HG03342 (cell line): ENCODE data around the gene XPR1.
"Not testable (repeated sequence)": the region's sequence is repeated elsewhere in the genome, so short reads cannot be mapped to it uniquely, and the experiment has no call there.

Experiments
- ATAC-seq: cut with Tn5 transposase; IDR thresholded peaks from one replicate; pipeline ENCODE4 v1.9.1; 2021; ENCODE audit warnings: mild to moderate bottlenecking, moderate library complexity; ENCODE audit not compliant: unreplicated experiment

The XPR1 gene

GRCh38 chr1:180777072-180777689 lies 145.4 kb downstream of the XPR1 start:
- ATAC-seq = no peak

DNA sequence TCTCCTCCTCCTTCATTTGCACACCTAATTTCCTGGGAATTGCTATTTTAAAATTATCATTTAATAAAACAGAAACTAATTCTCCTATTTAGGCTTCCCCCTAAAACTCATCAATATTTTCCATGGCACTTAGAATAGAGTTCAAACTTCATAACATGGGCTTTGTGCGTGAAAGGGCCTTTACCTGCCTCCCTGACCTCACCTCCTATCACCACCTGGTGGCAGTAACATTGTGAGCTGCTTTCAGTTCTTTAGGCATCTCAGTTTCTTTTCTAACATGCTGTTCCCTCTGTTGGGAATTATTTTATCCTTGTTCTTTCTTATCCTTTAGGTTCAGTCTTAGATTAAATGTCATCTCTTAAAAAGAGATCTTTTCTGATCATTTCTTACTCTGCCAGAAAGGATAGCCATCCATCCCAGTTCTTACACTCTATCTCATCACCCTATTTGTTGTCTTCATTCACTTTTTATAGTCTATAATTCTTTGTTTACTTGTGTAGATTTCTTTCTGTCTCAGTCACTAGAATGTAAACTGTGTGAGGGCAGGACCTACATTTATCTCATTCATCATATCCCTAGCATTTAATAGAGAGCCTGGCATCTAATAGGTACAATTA lies 147.1 kb downstream of the XPR1 start:
- ATAC-seq = no peak

GRCh38 chr1:180779584-180779983 lies 147.8 kb downstream of the XPR1 start:
- ATAC-seq = no peak

DNA sequence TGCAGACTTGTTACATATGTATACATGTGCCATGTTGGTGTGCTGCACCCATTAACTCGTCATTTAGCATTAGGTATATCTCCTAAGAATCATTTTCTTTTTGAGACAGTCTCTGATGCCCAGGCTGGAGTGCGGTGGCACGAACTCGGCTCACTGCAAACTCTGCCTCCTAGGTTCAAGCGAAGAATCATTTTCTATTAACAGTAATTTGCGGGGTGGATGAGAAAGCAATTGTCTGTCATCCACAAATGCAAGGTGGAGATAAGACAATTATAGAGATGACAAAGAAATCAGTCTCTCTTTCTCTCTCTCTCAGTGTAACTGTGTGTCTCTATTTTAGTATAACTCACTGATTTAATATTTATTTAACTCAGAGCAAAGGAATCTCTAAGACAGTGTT lies 149.9 kb downstream of the XPR1 start:
- no peak for ATAC-seq

- no peak for ATAC-seq
Measured at GRCh38 chr1:180785291-180785690, 153.5 kb downstream of the XPR1 start.

DNA sequence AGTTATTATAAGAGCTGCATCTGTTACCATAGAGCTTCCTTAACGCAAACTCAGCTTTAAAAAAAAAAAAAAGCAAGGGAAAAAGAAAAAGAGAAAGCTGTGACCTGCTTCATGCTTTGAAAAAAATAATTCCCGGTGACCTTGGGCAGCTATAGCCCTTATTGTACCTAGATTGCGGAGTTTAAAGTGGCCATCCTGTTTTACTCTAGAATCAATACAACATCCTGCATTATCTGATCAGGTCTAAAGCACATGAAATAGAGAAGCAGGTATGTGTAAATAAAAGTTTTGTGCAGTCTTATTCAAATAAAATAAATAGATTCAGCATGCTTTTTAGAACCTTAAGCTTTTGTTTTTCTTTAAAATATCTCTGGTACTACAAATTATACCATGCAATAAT lies 154.1 kb downstream of the XPR1 start:
- ATAC-seq = no peak

GRCh38 chr1:180786624-180787023 lies 154.8 kb downstream of the XPR1 start:
- ATAC-seq = no peak

DNA sequence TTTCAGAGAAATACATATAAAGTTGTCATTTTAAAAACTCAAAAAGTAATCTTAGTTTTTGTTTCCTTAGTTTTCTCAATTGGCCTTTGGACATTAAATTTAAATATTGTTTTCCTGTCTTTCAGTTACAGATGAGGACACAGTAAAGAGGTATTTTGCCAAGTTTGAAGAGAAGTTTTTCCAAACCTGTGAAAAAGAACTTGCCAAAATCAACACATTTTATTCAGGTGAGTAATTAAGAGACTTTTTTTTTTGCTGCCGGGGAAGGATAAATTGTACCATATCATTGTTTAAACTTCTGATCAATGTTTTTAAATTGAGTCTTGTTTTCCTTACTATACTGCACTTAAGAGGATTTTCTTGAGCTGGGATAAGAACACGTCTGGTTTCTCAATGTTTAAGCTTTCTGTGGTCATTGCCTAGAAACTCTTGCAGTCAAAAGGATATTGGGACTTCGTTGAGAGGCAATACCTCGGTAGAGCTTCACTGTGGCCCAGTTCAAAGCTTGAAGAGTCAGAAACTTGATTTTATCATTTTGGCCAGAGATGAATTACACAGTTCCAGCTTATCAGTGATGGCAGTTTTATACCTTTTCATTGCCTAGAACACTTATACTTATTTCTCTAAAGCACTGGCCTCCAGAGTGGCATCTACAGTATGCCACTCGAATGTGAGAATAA lies 155.9 kb downstream of the XPR1 start:
- ATAC-seq = no peak

GRCh38 chr1:180789460-180789859 lies 157.6 kb downstream of the XPR1 start:
- no peak for ATAC-seq

- not testable (repeated sequence) for ATAC-seq
Measured at GRCh38 chr1:180791152-180791551, 159.3 kb downstream of the XPR1 start.

GRCh38 chr1:180791806-180792205 lies 160.0 kb downstream of the XPR1 start:
- ATAC-seq = no peak

GRCh38 chr1:180793451-180793850 lies 161.6 kb downstream of the XPR1 start:
- no peak for ATAC-seq

DNA sequence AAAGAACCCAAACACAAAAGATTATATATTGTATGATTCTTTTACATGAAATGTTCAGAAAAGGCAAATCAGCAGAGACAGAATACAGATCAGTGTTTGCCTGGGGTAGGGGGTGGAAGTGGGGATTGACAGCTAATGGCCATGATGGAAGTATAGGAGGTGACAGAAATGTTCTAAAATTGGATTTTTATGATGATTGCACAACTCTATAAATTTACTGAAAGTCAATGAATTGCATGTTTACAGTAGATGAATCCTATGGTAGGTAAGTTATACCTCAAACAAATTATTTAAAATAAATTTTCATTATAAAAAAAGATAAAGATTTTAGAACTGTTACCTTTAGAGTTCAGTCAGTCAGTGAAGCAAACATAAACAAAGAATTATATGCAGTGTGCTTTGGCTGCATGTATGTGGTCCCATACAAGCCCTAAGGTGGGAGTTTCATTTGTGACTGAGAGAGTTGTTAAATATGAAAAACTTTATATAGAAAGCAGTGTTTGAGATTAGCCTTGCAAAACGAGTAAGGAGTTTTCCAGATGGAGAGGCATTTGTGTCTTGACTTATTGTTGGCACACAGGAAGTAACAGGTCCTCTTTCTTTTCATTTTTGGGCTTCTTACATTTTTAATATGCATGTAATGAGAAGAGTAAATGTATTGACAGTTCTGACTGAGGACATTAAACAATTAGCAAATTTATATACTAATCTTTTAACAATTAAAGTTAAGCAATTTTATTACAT lies 165.2 kb downstream of the XPR1 start:
- no peak for ATAC-seq

DNA sequence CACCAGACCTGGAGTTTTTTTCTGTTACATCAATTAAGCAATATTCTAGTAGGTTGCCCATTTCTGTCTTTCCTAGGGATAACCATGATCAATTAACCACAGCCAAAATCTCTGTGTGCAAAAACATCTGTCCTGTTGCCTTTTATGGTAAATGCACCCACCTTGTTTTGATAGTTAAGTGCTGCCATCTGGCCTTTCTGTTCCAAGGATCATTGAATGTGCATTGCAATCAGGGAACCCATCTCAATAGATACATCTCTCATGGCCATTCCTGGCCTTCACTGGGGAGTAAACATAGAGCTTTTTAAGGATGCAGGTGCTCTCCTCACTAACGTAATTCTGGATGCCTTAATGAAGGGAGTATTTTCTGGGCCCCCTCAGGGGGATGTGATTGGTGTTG lies 169.1 kb downstream of the XPR1 start:
- ATAC-seq = no peak

DNA sequence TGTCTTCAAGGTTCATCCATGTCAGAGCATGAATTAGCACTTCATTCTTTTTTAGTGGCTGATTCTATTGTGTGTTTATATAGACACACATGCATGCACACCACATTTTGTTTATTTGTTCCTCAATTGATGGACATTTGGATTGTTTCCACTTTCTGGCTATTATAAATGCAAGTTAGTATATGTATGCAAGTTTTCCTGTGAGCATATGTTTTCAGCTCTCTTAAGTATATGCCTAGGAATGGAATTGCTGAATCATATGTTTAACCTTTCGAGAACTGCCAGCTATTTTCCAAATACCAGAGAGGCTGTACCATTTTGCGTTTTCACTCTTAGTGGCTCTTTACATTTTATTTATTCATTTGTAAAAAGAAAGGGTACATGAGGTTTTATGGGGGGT lies 171.0 kb downstream of the XPR1 start:
- ATAC-seq = no peak

DNA sequence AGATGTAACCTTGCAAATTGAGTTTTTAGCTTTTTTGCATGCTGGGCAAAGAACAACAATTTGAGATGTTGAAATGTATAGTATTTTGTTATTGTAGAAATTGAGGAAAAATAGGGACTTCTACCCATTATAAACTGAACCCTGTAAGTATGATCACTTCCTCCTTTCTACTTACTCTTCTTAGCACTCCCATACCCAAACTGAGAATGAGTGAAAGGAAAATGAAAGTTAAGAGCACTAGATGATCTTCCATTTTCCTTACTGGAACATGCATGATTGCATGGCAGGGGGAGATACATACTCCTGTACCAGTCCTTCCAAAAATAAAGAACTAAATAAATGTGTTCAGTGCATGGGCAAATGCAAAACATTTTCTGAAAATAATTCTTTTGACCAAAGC lies 173.5 kb downstream of the XPR1 start:
- peak; percentile 86 for ATAC-seq

- no peak for ATAC-seq
Measured at GRCh38 chr1:180811298-180811697, 179.5 kb downstream of the XPR1 start.

- ATAC-seq = no peak
Measured at GRCh38 chr1:180811886-180812285, 180.1 kb downstream of the XPR1 start.

DNA sequence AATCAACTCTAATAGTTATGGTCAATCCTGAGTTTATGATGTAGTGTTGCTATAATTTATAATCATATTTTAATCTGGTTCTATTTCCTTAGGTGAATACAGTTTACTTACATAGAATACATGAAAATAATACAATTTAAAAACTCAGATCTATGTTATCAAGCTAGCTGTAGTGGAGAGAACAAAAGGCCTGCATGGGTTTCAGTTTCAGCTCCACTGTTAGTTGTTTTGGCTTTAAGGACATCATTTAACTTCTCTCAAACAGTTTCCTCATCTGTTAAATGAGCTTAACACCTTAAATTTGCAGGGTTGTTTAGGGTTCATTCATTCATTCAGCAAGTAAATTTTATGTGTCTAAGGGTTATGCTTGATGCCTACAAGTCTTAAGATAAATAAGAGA lies 182.4 kb downstream of the XPR1 start:
- ATAC-seq = no peak

- ATAC-seq = no peak
Measured at GRCh38 chr1:180815188-180815587, 183.4 kb downstream of the XPR1 start.

- ATAC-seq = no peak
Measured at GRCh38 chr1:180816132-180816531, 184.3 kb downstream of the XPR1 start.

DNA sequence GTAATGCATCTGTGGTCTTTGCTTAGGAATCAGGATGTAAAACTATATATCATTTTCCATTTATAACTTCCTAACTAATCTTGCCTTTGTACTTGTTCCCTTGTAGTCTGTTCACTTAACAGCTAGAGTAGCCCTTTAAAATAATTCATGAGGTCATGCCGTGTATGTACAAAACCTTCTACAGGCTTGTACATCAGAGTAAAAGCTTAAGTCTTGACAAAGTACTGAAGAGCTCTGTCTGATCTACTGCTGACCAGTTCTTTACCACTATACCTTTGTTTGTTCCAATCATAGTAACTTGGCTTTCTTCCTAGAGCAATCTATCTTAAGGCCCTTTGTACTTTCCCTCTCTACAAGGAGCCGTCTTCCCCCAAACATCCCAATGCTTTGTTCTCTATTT lies 190.1 kb downstream of the XPR1 start:
- ATAC-seq = no peak
